NT2/D1 (cell line): ENCODE results near the gene SDC3.

Source experiments
- DNase-seq: peaks from one replicate; pipeline ENCODE4 v3.0.0-alpha.2; 2011; ENCODE audit warnings: low read depth, low spot score
- H3K27me3 ChIP-seq: 2 replicates; pipeline ENCODE4 v1.6.0; 2011; ENCODE audit warnings: mild to moderate bottlenecking; ENCODE audit not compliant: insufficient read length, insufficient read depth
- H3K36me3 ChIP-seq: 2 replicates; pipeline ENCODE4 v1.6.1; 2011; ENCODE audit warnings: mild to moderate bottlenecking, low read length, mixed read lengths; ENCODE audit not compliant: insufficient read depth, insufficient read length
- H3K4me1 ChIP-seq: 2 replicates; pipeline ENCODE4 v1.5.1; 2011; ENCODE audit not compliant: insufficient read depth, insufficient read length
- H3K4me3 ChIP-seq: 2 replicates; pipeline ENCODE4 v1.5.1; 2011; ENCODE audit warnings: low read depth; ENCODE audit not compliant: insufficient read length
- H3K9ac ChIP-seq: 2 replicates; pipeline ENCODE4 v1.6.0; 2011; ENCODE audit warnings: low read depth; ENCODE audit not compliant: insufficient read length
- H3K9me3 ChIP-seq: 2 replicates; pipeline ENCODE4 v1.5.1; 2011; ENCODE audit warnings: mild to moderate bottlenecking, low read length; ENCODE audit not compliant: insufficient read depth
- SUZ12 ChIP-seq: IDR thresholded peaks from 2 replicates; pipeline ENCODE4 v1.6.1; 2011; ENCODE audit not compliant: insufficient read length, insufficient read depth; ENCODE audit errors: extremely low read depth
- YY1 ChIP-seq: IDR thresholded peaks from 2 replicates; pipeline ENCODE4 v1.6.1; 2011; ENCODE audit not compliant: insufficient read length, insufficient read depth
- ZNF274 ChIP-seq: IDR thresholded peaks from 2 replicates; pipeline ENCODE4 v1.6.1; 2011; ENCODE audit warnings: mild to moderate bottlenecking, low read depth, low read length

Gene SDC3

DNA sequence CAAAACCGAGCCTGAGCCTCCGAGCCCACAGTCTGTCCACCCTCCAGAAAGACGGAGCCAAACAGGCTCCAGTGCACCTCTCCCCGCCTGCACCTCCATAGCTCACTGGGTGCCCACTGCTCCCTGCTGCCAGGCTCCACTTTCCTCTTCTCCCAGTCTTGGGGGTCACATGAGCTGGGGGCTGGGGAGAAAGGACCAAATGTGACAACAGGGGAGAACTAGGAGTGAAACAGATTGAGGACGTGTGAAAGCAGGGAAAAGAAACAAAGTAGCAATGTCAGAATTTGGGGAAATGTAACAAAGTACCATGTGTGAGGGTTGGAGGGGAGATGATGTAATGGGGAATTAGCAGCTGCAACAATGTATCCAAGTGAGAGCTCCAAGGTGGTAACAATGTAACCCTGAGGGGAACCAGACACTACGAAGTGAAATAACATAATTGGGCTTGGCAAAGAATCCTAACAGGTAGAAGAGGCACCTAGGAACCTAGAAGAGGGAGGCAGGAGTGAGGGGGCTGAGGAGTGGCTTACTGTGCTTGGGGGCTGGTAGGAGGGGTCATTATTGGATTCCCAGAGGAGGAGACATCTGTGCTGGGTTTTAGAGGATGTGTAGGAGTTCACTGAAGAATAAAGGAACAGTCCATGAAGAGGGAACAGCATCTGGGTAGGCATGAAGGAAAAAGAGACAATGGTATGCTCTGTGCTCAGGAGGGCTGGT, 12.5 kb downstream of the SDC3 start:
- no peak for DNase-seq
- H3K9me3 ChIP-seq: no peaks in the 10 kb centered on the region
- H3K4me3 ChIP-seq: no peak overlapping the region
- H3K36me3 ChIP-seq: no peaks in the 10 kb centered on the region
- no peaks in the 10 kb centered on the region for H3K27me3 ChIP-seq
- H3K4me1 ChIP-seq: peaks cover 44% of the 10 kb centered on the region
- TF ChIP-seq ZNF274: no peak
- TF ChIP-seq SUZ12: no peak
- no peak for TF ChIP-seq YY1
- H3K9ac ChIP-seq: peak overlapping the region; percentile 39

DNA sequence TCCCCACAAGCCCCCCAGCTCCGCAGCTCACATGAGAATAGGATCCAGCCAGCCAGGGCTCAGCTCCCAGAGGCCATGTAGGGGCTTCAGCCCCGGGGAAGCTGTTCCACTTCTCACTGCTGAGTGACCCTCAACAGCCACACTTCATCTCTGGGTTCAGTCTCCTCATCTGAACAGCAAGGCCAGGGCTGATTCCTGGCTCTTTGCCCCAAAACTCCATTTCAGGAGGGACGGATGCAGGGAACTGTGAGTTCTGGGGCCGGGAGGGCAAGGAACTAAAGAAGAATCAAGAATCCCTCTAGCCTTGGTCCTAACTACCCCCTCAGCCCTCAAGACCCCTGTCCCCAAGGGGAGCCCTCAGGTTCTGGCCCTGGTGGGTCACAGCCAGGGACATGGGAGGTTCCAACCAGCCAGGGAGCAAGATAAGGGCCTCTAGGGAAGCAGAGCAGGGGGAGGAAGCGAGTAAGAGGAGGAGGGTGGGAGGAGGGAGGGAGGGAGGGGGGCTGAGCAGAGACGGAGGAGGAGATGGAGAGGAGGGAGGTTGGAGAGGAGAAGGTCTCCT, 13.1 kb downstream of the SDC3 start:
- no peaks in the 10 kb centered on the region for H3K36me3 ChIP-seq
- H3K4me1 ChIP-seq: peaks cover 43% of the 10 kb centered on the region
- no peaks in the 10 kb centered on the region for H3K9me3 ChIP-seq
- peak overlapping the region; percentile 53 for H3K9ac ChIP-seq
- H3K4me3 ChIP-seq: no peak overlapping the region
- TF ChIP-seq YY1 (no peak), ZNF274 (no peak), SUZ12 (no peak)
- no peaks in the 10 kb centered on the region for H3K27me3 ChIP-seq
- DNase-seq: no peak

DNA sequence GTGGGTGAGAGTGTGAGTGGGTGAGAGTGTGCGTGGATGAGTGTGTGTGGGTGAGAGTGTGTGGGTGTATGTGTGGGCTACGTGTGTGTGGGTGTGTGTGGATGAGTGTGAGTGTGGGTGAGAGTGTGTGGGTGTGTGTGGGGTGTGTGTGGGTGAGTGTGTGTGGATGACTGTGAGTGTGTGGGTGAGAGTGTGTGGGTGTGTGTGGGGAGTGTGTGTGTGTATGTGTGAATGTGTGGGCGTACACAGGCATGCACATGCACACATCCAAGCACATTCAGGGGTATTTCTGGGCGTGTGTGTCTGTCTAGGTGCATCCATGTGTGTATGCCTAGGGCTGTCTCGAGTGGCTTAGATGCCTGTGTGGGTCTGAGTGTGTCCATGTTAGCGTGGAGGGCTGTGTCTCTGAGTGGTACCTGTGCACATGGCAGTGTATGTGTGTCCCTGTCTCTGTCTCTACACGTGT, 14.0 kb downstream of the SDC3 start:
- Histone ChIP-seq H3K36me3 (no peaks in the 10 kb centered on the region), H3K9me3 (no peaks in the 10 kb centered on the region), H3K4me3 (no peak overlapping the region), H3K4me1 (peaks cover 43% of the 10 kb centered on the region), H3K9ac (no peak overlapping the region), H3K27me3 (no peaks in the 10 kb centered on the region)
- no peak for TF ChIP-seq SUZ12
- no peak for TF ChIP-seq ZNF274
- no peak for TF ChIP-seq YY1
- DNase-seq: no peak

DNA sequence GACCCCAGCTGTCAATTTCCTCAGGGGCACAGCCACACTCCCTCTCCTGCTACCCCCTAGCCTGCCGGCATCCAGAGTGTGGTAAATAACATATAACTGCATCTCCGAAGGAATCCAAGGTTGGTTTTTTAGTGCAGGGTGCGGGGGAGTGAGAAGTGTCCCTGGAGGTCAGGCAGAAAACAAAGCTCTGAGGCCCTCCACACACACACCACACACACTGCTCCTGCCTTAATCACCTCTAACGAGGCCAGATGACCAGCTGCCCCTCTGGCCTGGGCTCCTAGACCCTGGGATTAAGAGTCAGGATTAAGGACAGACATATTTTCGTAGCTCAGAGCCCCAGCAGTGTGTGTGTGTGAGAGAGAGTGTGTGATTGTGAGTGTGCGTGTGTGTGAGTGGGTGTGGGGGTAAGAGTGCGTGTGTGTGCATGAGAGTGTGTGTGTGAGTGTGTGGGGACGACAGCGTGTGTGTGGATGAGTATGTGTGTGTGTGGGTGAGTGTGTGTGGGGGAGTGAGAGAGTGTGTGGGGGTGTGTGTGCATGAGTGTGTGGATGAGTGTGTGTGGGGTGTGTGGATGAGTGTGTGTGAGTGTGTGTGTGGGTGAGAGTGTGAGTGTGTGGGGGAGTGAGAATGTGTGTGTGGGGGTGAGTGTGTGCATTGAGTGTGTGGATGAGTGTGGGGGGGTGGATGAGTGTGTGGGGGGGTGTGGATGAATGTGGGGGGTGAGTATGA, 14.6 kb downstream of the SDC3 start:
- H3K4me1 ChIP-seq: peaks cover 47% of the 10 kb centered on the region
- no peaks in the 10 kb centered on the region for H3K36me3 ChIP-seq
- no peak for DNase-seq
- H3K4me3 ChIP-seq: no peak overlapping the region
- peak overlapping the region; percentile 26 for H3K9ac ChIP-seq
- H3K9me3 ChIP-seq: no peaks in the 10 kb centered on the region
- TF ChIP-seq YY1 (no peak), ZNF274 (no peak), SUZ12 (no peak)
- no peaks in the 10 kb centered on the region for H3K27me3 ChIP-seq

DNA sequence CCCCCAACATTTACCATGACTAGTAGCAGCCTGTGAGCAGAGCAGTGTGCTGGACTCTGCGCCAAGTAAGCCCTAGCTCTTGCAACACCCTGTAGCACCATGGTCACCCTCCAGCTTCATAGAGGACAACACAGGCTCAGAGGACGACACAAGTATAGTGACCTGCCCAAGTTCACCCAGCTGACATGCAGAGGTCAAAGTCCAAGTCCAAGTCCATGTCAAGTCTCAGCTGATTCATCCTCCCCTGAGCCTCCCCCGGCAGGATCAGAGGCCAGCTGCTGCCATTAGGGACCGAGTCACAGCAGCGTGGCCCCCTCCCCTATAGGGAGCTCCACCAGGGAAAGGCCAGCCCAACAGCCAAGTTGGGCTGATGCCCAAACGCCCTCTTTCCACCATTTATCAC, 15.9 kb downstream of the SDC3 start:
- no peak overlapping the region for H3K4me3 ChIP-seq
- no peak overlapping the region for H3K9ac ChIP-seq
- H3K9me3 ChIP-seq: no peaks in the 10 kb centered on the region
- no peaks in the 10 kb centered on the region for H3K27me3 ChIP-seq
- TF ChIP-seq SUZ12: no peak
- no peak for TF ChIP-seq ZNF274
- TF ChIP-seq YY1: no peak
- H3K36me3 ChIP-seq: no peaks in the 10 kb centered on the region
- no peak for DNase-seq
- peaks cover 59% of the 10 kb centered on the region for H3K4me1 ChIP-seq

DNA sequence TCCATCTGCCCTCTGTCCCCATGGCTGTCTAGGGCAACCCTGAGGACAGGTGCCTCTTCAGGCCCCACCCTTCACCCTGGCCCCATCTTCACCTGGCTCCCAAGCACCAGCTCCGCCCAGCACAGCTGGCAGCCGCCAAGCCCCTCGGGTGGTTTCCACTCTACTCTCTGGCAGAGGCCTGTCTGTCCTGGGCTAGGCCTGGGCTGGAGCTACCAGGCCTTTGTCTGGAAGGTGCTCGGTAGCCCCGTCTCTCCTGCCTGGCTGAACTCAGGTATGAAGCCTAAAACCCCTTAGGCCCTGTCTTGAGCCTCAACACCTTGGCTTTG, 17.4 kb downstream of the SDC3 start:
- Histone ChIP-seq H3K36me3 (no peaks in the 10 kb centered on the region), H3K9me3 (no peaks in the 10 kb centered on the region), H3K4me1 (peaks cover 61% of the 10 kb centered on the region), H3K27me3 (no peaks in the 10 kb centered on the region), H3K9ac (no peak overlapping the region), H3K4me3 (no peak overlapping the region)
- DNase-seq: no peak
- TF ChIP-seq SUZ12 (no peak), YY1 (no peak), ZNF274 (no peak)
